Right atrium auricular region (tissue), 2 donors: ENCODE measurements around the gene GRM1. TPM values are rescaled to one million over a fixed set of nuclear protein-coding genes. Genes with fewer than 3 reads are reported as not detected.

Experiments used
- DNase-seq: peaks from one replicate; pipeline ENCODE4 v3.0.0-alpha.2; 2019; ENCODE audit warnings: low spot score
- H3K27ac ChIP-seq, 2 donors: fragments of 200-600 bp; sonication (generic); 1 replicate in 1 of 2; 2 replicates in 1 of 2; pipeline ENCODE4 v1.5.1; 2016 to 2019
- H3K27me3 ChIP-seq, 2 donors: fragments of 200-600 bp; sonication (generic); one replicate each; pipeline versions ENCODE4 v1.5.1 to v1.6.0; 2017 to 2019
- H3K36me3 ChIP-seq: fragments of 200-600 bp; sonication (generic); one replicate; pipeline ENCODE4 v1.5.1; 2016
- H3K4me1 ChIP-seq, 2 donors: fragments of 200-600 bp; sonication (generic); one replicate each; pipeline versions ENCODE4 v1.5.1 to v1.6.0; 2017 to 2019
- H3K4me3 ChIP-seq, 2 donors: fragments of 200-600 bp; sonication (generic); 1 replicate in 1 of 2; 2 replicates in 1 of 2; pipeline ENCODE4 v1.5.1; 2017 to 2019; ENCODE audit warnings: mild to moderate bottlenecking in 1 of 2, moderate library complexity in 1 of 2
- H3K9me3 ChIP-seq, 2 donors: fragments of 200-600 bp; sonication (generic); one replicate each; pipeline ENCODE4 v1.5.1; 2019
- CTCF ChIP-seq, 2 donors: fragments of 200-600 bp; sonication (generic); IDR thresholded peaks; one replicate each; pipeline ENCODE4 v1.5.1; 2019; ENCODE audit warnings: antibody characterized with exemption in 2 of 2
- total RNA-seq, 2 donors: library from RNA; depleted of rRNA; stranded (reverse); fragments of >200 nt; gene quantifications; one replicate each; pipeline ENCODE4 v1.1.0, GENCODE V29; 2016

GRM1 gene
- total RNA-seq, 2 donors from 2014 or later = 0.07 to 0.08 TPM

DNA sequence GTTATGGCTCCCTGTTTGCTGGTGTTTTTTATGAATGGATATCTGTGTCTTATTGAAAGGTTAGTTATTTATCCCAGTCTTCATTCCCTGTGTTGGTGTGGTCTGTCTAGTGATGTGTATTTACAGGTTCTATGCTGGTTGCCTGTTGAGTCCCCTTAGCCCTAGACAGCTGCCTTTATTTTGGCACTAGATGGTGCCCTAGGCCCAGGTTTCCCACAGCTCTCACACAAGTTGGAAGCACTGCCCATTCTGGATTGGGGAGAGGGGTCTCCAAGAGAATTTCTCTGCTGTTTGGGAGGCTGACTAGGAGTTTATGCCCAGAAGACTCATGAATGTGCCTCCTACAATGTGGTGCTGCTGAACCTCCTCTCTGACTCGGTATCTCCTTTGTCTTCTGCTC is 12.4 kb downstream of the GRM1 start:
- H3K27ac ChIP-seq = no peak overlapping the region
- H3K4me3 ChIP-seq = no peak overlapping the region
- no peaks in the 10 kb centered on the region for H3K27me3 ChIP-seq
- H3K9me3 ChIP-seq = peaks cover 0 to 21% of the 10 kb centered on the region in 2 donors
- no peak for DNase-seq
- no peaks in the 10 kb centered on the region for H3K36me3 ChIP-seq
- no peaks in the 10 kb centered on the region for H3K4me1 ChIP-seq
- TF ChIP-seq CTCF (IDR thresholded peaks at IDR 0.05) = no peak

- H3K9me3 ChIP-seq = no peaks in the 10 kb centered on the region
- H3K4me3 ChIP-seq = no peak overlapping the region
- H3K27ac ChIP-seq = no peak overlapping the region
- no peaks in the 10 kb centered on the region for H3K4me1 ChIP-seq
- DNase-seq = no peak
- TF ChIP-seq CTCF (IDR thresholded peaks at IDR 0.05) = no peak
- no peaks in the 10 kb centered on the region for H3K36me3 ChIP-seq
- H3K27me3 ChIP-seq = no peaks in the 10 kb centered on the region
These were observed 18.5 kb downstream of the GRM1 start for GRCh38 chr6:146047371-146047770.

DNA sequence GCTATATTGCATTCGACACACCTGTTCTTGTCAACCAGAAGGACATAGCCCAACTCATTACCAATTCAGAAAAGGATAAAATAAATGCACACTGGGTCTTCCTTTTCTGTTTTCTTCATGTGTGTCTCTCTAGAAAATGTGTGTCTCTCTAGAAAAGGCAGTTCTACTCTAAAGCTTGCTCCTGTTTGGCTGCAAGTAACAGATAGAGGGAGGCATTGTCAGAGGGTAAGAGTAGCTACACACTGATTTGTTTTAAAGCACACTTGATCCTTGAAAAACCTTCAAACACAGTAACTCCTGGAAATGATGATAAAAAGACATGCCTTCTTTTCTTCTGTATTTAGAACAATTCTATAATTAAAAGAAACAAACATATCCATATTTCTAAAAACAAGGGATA is 21.3 kb downstream of the GRM1 start:
- Histone ChIP-seq H3K36me3 (no peaks in the 10 kb centered on the region), H3K27ac (no peak overlapping the region), H3K9me3 (no peaks in the 10 kb centered on the region), H3K4me1 (no peaks in the 10 kb centered on the region), H3K4me3 (no peak overlapping the region), H3K27me3 (no peaks in the 10 kb centered on the region)
- no peak for TF ChIP-seq CTCF (IDR thresholded peaks at IDR 0.05)
- DNase-seq = no peak

GRCh38 chr6:146056506-146056905 is 27.6 kb downstream of the GRM1 start:
- no peaks in the 10 kb centered on the region for H3K27me3 ChIP-seq
- no peak overlapping the region for H3K27ac ChIP-seq
- no peaks in the 10 kb centered on the region for H3K36me3 ChIP-seq
- no peaks in the 10 kb centered on the region for H3K4me1 ChIP-seq
- no peak for DNase-seq
- H3K9me3 ChIP-seq = no peaks in the 10 kb centered on the region
- no peak overlapping the region for H3K4me3 ChIP-seq
- TF ChIP-seq CTCF (IDR thresholded peaks at IDR 0.05) = no peak

GRCh38 chr6:146065690-146066089 is 36.8 kb downstream of the GRM1 start:
- no peaks in the 10 kb centered on the region for H3K9me3 ChIP-seq
- H3K27ac ChIP-seq = no peak overlapping the region
- TF ChIP-seq CTCF (IDR thresholded peaks at IDR 0.05) = no peak
- H3K27me3 ChIP-seq = no peaks in the 10 kb centered on the region
- no peak overlapping the region for H3K4me3 ChIP-seq
- no peak for DNase-seq
- H3K4me1 ChIP-seq = no peaks in the 10 kb centered on the region
- no peaks in the 10 kb centered on the region for H3K36me3 ChIP-seq

GRCh38 chr6:146066506-146066905 is 37.6 kb downstream of the GRM1 start:
- no peak for TF ChIP-seq CTCF (IDR thresholded peaks at IDR 0.05)
- DNase-seq = no peak
- no peak overlapping the region for H3K27ac ChIP-seq
- no peak overlapping the region for H3K4me3 ChIP-seq
- no peaks in the 10 kb centered on the region for H3K9me3 ChIP-seq
- no peaks in the 10 kb centered on the region for H3K36me3 ChIP-seq
- no peaks in the 10 kb centered on the region for H3K27me3 ChIP-seq
- H3K4me1 ChIP-seq = no peaks in the 10 kb centered on the region
